Measurements from ENCODE around the gene GAL. TPM values are rescaled to one million over a fixed set of nuclear protein-coding genes. Genes with fewer than 3 reads are reported as not detected.

Gene GAL
- total and polyA plus RNA-seq, 2 experiments from 2014 or later = 80.9 to 691 TPM

DNA sequence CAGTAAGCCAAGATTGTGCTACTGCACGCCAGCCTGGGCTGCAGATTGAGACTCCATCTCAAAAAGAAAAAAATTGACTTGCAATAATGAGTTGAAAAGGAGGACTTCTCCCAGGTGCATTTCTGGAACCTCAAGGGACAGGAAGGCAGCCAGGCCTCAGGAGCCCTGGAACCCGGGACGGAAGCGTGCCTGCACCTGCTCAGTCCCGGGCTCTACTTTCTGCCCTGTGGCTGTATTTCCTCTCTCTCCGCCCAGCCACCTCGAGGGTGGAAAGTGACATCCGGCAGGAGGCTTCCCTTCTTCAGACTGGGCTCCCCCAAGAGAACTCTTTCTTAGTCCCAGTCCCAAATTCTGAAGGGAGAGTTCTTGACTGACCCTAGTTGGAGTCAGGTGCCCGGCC, 20.2 kb upstream of the GAL start:
- Histone ChIP-seq H3K27me3 (ENCODE audit: insufficient read depth) (no peaks in the 10 kb centered on the region), H4K20me1 (replicated peaks; ENCODE audit: insufficient read depth) (no peaks in the 10 kb centered on the region), H3K4me3 (no peak overlapping the region), H2AFZ (no peak overlapping the region), H3K79me2 (replicated peaks; ENCODE audit: insufficient read depth) (no peaks in the 10 kb centered on the region), H3F3A (replicated peaks; ENCODE audit: low read depth) (peaks cover 2% of the 10 kb centered on the region; the same call in 1 of the 2 replicates), H3K4me1 (ENCODE audit: insufficient read depth) (no peaks in the 10 kb centered on the region; the same call in 1 of the 2 replicates), H3K27ac (ENCODE audit: low read depth) (no peak overlapping the region), H3K9me2 (ENCODE audit: insufficient read depth) (no peaks in the 10 kb centered on the region), H3K36me3 (ENCODE audit: insufficient read depth) (no peaks in the 10 kb centered on the region), H3K4me2 (no peak overlapping the region)
- ATAC-seq (no peak), DNase-seq (ENCODE audit: low spot score) (no peak)
- peaks cover 8% of the 10 kb centered on the region for H3K27me3 Mint-ChIP-seq (ENCODE audit: insufficient read depth, low read depth, poor library complexity)
- TF ChIP-seq STAT1 (IDR thresholded peaks at IDR 0.05; ENCODE audit: unreplicated experiment) = no peak
- no peak for TF ChIP-seq ZNF331 (CRISPR knock-in tag; IDR thresholded peaks at IDR 0.05; ENCODE audit: low read depth)
- no peak for TF ChIP-seq EZH2phosphoT487 (IDR thresholded peaks at IDR 0.05; ENCODE audit: unreplicated experiment)
- no peak for TF ChIP-seq CTCF (conservative IDR thresholded peaks at IDR 0.05; ENCODE audit: low read depth in 2 of 2)
- TF ChIP-seq JUNB (IDR thresholded peaks at IDR 0.05; ENCODE audit: unreplicated experiment) = no peak
- TF ChIP-seq REST (IDR thresholded peaks at IDR 0.05; ENCODE audit: unreplicated experiment) = no peak
- no peak for TF ChIP-seq ZNF114 (CRISPR knock-in tag; IDR thresholded peaks at IDR 0.05)
- no peak for TF ChIP-seq POLR2AphosphoS5 (IDR thresholded peaks at IDR 0.05; ENCODE audit: low read depth)
- H3K4me3 Mint-ChIP-seq = no peak overlapping the region
- H3K27ac Mint-ChIP-seq = no peak overlapping the region
- H3K4me1 Mint-ChIP-seq = peaks cover 8% of the 10 kb centered on the region
- peaks cover 5% of the 10 kb centered on the region; the same call in 2 of the 3 replicates for H3K36me3 Mint-ChIP-seq (ENCODE audit: low read depth)
- peaks cover 9% of the 10 kb centered on the region; the same call in 1 of the 3 replicates for H3K9me3 Mint-ChIP-seq

DNA sequence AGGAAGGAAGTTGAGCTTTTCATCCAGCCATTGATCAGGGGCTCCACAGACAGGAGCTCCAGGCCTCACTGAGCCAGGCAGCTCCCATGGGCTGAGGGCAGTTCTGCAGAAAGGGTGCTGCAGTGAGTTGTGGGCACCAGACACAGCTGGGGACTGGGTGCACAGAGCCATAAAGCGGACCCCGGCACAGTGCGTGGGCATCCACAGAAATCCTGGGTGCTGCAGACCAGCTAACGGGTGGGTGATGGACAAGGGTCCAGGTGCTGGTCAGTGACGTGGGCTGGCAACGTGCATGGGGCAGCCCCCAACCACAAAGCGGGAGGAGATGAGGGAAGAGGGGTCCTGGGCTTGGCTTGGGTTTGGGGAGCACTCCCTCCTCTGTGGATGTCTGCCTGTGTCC, 19.4 kb upstream of the GAL start:
- peaks cover 9% of the 10 kb centered on the region; the same call in 1 of the 3 replicates for H3K9me3 Mint-ChIP-seq
- Histone ChIP-seq H3K4me1 (ENCODE audit: insufficient read depth) (no peaks in the 10 kb centered on the region; the same call in 1 of the 2 replicates), H3K27me3 (ENCODE audit: insufficient read depth) (no peaks in the 10 kb centered on the region), H4K20me1 (replicated peaks; ENCODE audit: insufficient read depth) (no peaks in the 10 kb centered on the region), H3K27ac (ENCODE audit: low read depth) (no peak overlapping the region), H2AFZ (no peak overlapping the region), H3K79me2 (replicated peaks; ENCODE audit: insufficient read depth) (no peaks in the 10 kb centered on the region), H3K4me2 (no peak overlapping the region), H3F3A (replicated peaks; ENCODE audit: low read depth) (no peaks in the 10 kb centered on the region), H3K9me2 (ENCODE audit: insufficient read depth) (no peaks in the 10 kb centered on the region), H3K4me3 (no peak overlapping the region), H3K36me3 (ENCODE audit: insufficient read depth) (no peaks in the 10 kb centered on the region)
- H3K4me3 Mint-ChIP-seq = no peak overlapping the region
- ATAC-seq (no peak), DNase-seq (ENCODE audit: low spot score) (no peak)
- peaks cover 8% of the 10 kb centered on the region for H3K27me3 Mint-ChIP-seq (ENCODE audit: insufficient read depth, low read depth, poor library complexity)
- no peak overlapping the region for H3K27ac Mint-ChIP-seq
- peaks cover 8% of the 10 kb centered on the region for H3K4me1 Mint-ChIP-seq
- H3K36me3 Mint-ChIP-seq (ENCODE audit: low read depth) = peaks cover 5% of the 10 kb centered on the region; the same call in 2 of the 3 replicates
- TF ChIP-seq, protein P1, sequence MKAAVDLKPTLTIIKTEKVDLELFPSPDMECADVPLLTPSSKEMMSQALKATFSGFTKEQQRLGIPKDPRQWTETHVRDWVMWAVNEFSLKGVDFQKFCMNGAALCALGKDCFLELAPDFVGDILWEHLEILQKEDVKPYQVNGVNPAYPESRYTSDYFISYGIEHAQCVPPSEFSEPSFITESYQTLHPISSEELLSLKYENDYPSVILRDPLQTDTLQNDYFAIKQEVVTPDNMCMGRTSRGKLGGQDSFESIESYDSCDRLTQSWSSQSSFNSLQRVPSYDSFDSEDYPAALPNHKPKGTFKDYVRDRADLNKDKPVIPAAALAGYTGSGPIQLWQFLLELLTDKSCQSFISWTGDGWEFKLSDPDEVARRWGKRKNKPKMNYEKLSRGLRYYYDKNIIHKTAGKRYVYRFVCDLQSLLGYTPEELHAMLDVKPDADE (IDR thresholded peaks at IDR 0.05) = no peak
- TF ChIP-seq REST (IDR thresholded peaks at IDR 0.05; ENCODE audit: unreplicated experiment) = no peak

Data from GM23338 (cell line).